Skeletal muscle cell (primary cell): ENCODE results near the gene MRPL41.
"Not testable (repeated sequence)": the region's sequence is repeated elsewhere in the genome, so short reads cannot be mapped to it uniquely, and the experiment has no call there.

Source experiments
- DNase-seq: peaks from one replicate; pipeline ENCODE4 v3.0.0-alpha.2; 2010; ENCODE audit warnings: low read depth
- H3K4me3 ChIP-seq: 2 replicates; pipeline ENCODE4 v1.5.1; 2011; ENCODE audit warnings: low read depth, mild to moderate bottlenecking, control low read depth, low read length, moderate library complexity

Gene MRPL41

GRCh38 chr9:137579259-137579604 is 27.6 kb downstream of the MRPL41 start:
- H3K4me3 ChIP-seq, result peak overlapping the region; percentile 93
- no peak for DNase-seq

GRCh38 chr9:137580209-137580953 is 28.7 kb downstream of the MRPL41 start:
- H3K4me3 ChIP-seq, result no peak overlapping the region
- DNase-seq, result no peak

GRCh38 chr9:137580954-137581322 is 29.3 kb downstream of the MRPL41 start:
- no peak for DNase-seq
- H3K4me3 ChIP-seq, result no peak overlapping the region

- DNase-seq, result no peak
- no peak overlapping the region for H3K4me3 ChIP-seq
Measured at GRCh38 chr9:137581361-137582285, 29.9 kb downstream of the MRPL41 start.

GRCh38 chr9:137582286-137582860 is 30.7 kb downstream of the MRPL41 start:
- no peak for DNase-seq
- no peak overlapping the region for H3K4me3 ChIP-seq

- H3K4me3 ChIP-seq, result no peak overlapping the region
- no peak for DNase-seq
Measured at GRCh38 chr9:137583347-137583746, 31.7 kb downstream of the MRPL41 start.

GRCh38 chr9:137583957-137584356 is 32.3 kb downstream of the MRPL41 start:
- H3K4me3 ChIP-seq, result no peak overlapping the region
- DNase-seq, result no peak

GRCh38 chr9:137586854-137587253 is 35.2 kb downstream of the MRPL41 start:
- H3K4me3 ChIP-seq, result no peak overlapping the region

GRCh38 chr9:137588311-137588710 is 36.6 kb downstream of the MRPL41 start:
- DNase-seq, result no peak
- no peak overlapping the region for H3K4me3 ChIP-seq

More at GRCh38 chr9:137586854-137587253, 35.2 kb downstream of the MRPL41 start:
- no peak for DNase-seq

- H3K4me3 ChIP-seq, result peak overlapping the region; percentile 74
- no peak for DNase-seq
Measured at GRCh38 chr9:137588891-137589290, 37.2 kb downstream of the MRPL41 start.

- peak overlapping the region; percentile 74 for H3K4me3 ChIP-seq
- no peak for DNase-seq
Measured at GRCh38 chr9:137589441-137590122, 37.9 kb downstream of the MRPL41 start.

- H3K4me3 ChIP-seq, result peak overlapping the region; percentile 74
- no peak for DNase-seq
Measured at GRCh38 chr9:137590123-137590468, 38.4 kb downstream of the MRPL41 start.

- H3K4me3 ChIP-seq, result peak within 1 kb of the TSS; percentile 78
- DNase-seq, result peak; percentile 43
Measured at GRCh38 chr9:137590469-137591383, 39.0 kb downstream of the MRPL41 start, which contains the start of gene ZMYND19. TSS of gene ZMYND19 (minus strand) at chr9:137590512. CDS start at chr9:137590263, 249 bp downstream.

GRCh38 chr9:137592767-137593166 is 41.1 kb downstream of the MRPL41 start:
- DNase-seq, result no peak
- H3K4me3 ChIP-seq, result no peak overlapping the region

- H3K4me3 ChIP-seq, result no peak overlapping the region
- DNase-seq, result no peak
Measured at GRCh38 chr9:137593176-137593575, 41.5 kb downstream of the MRPL41 start.

GRCh38 chr9:137596577-137596976 is 44.9 kb downstream of the MRPL41 start:
- not testable (repeated sequence) for H3K4me3 ChIP-seq, DNase-seq

GRCh38 chr9:137598943-137599342 is 47.3 kb downstream of the MRPL41 start:
- no peak for DNase-seq
- H3K4me3 ChIP-seq, result no peak overlapping the region
